K562 (cell line): ENCODE results near the gene LGR6. TPM values are rescaled to one million over a fixed set of nuclear protein-coding genes. Genes with fewer than 3 reads are reported as not detected.

Experiments
- ATF7 ChIP-seq: fragments of 450-650 bp; IDR thresholded peaks from 2 replicates; pipeline ENCODE4 v1.7.1; 2014; ENCODE audit warnings: mild to moderate bottlenecking, moderate library complexity
- GABPB2 ChIP-seq: fragments of 250-450 bp; sonication (Bioruptor Pico); conservative IDR thresholded peaks from 2 replicates; pipeline ENCODE4 v1.5.1; 2021; ENCODE audit warnings: mild to moderate bottlenecking
- HMG20A ChIP-seq: fragments of 450-650 bp; formaldehyde crosslinking; conservative IDR thresholded peaks from 2 replicates; pipeline ENCODE4 v1.4.0; 2020; ENCODE audit warnings: mild to moderate bottlenecking, mixed read lengths
- HNRNPLL ChIP-seq: fragments of 200-400 bp; formaldehyde crosslinking; IDR thresholded peaks from 2 replicates; pipeline ENCODE4 v1.6.1; 2017; ENCODE audit warnings: low read length, low read depth, mild to moderate bottlenecking; ENCODE audit not compliant: poor library complexity, severe bottlenecking
- POLR2AphosphoS2 ChIP-seq: IDR thresholded peaks from 2 replicates; pipeline ENCODE4 v1.6.1; 2012; ENCODE audit warnings: low read length, improper control_type of control experiment
- PRPF4 ChIP-seq: fragments of 200-400 bp; formaldehyde crosslinking; IDR thresholded peaks from one replicate; pipeline ENCODE4 v1.6.1; 2017; ENCODE audit warnings: low read length, low read depth, mild to moderate bottlenecking; ENCODE audit not compliant: insufficient read depth, poor library complexity, severe bottlenecking
- SREBF1 ChIP-seq: fragments of 150-350 bp; IDR thresholded peaks from 2 replicates; pipeline ENCODE4 v1.6.1; 2014; ENCODE audit warnings: antibody characterized with exemption, low read depth, low read length, borderline replicate concordance
- SREBF2 ChIP-seq: sonication (generic); formaldehyde crosslinking; IDR thresholded peaks from 2 replicates; pipeline ENCODE4 v1.4.0; 2020; ENCODE audit warnings: mild to moderate bottlenecking, missing genetic modification reagents
- ZBTB40 ChIP-seq, 2 experiments: fragments of 450-650 bp in 1 of 2; sonication (generic) in 1 of 2; formaldehyde crosslinking in 1 of 2; IDR thresholded peaks; 2 replicates each; pipeline versions ENCODE4 v1.7.1 to v1.9.0; 2016 to 2022; ENCODE audit warnings: inconsistent platforms in 1 of 2, mild to moderate bottlenecking in 1 of 2, missing genetic modification reagents in 1 of 2
- ZBTB7A ChIP-seq: IDR thresholded peaks from 2 replicates; pipeline ENCODE4 v1.6.1; 2011; ENCODE audit warnings: low read depth, mild to moderate bottlenecking, low read length, moderate library complexity, borderline replicate concordance; ENCODE audit not compliant: control insufficient read depth
- ZNF239 ChIP-seq: fragments of 250-450 bp; sonication (Bioruptor Pico); IDR thresholded peaks from 2 replicates; pipeline ENCODE4 v1.4.0; 2020; ENCODE audit warnings: mild to moderate bottlenecking
- ZNF668 ChIP-seq: fragments of 250-450 bp; sonication (Bioruptor Pico); IDR thresholded peaks from 2 replicates; pipeline ENCODE4 v1.8.0; 2022; ENCODE audit warnings: mild to moderate bottlenecking, inconsistent platforms
- ZNF696 ChIP-seq: fragments of 250-450 bp; sonication (Bioruptor Pico); conservative IDR thresholded peaks from 2 replicates; pipeline ENCODE4 v1.4.0; 2020; ENCODE audit warnings: mild to moderate bottlenecking, moderate library complexity
- ZNF75A ChIP-seq: fragments of 450-650 bp; formaldehyde crosslinking; IDR thresholded peaks from 2 replicates; pipeline ENCODE4 v1.4.0; 2020; ENCODE audit warnings: mild to moderate bottlenecking
- polyA plus RNA-seq, 8 experiments: library from polyadenylated mRNA; depleted of rRNA in 4 of 8; stranded (reverse) in 5 of 8; unstranded in 3 of 8; fragments of >200 nt; fragmentation: Nextera tagmentation in 2 of 8; fragmentation: Illumina TruSeq in 1 of 8; extraction: Ambion mirVana in 2 of 8; extraction: Trizol in 1 of 8; gene quantifications; 2 replicates each; pipeline versions ENCODE4 v1.2.1 to v1.2.3, GENCODE V29; 2011 to 2014; ENCODE audit warnings: inconsistent platforms in 1 of 8, missing spikeins in 1 of 8
- total RNA-seq, 7 experiments: library from RNA; depleted of rRNA in 6 of 7; stranded (reverse); fragments of >200 nt in 6 of 7; fragmentation: Illumina TruSeq in 2 of 7; extraction: Trizol in 2 of 7; gene quantifications; 2 replicates each; pipeline versions ENCODE4 v1.2.1 to v1.2.3, GENCODE V29; 2011 to 2021; ENCODE audit warnings: low replicate concordance in 1 of 7
- TF ChIP-seq, protein P1 (sequence below): IDR thresholded peaks from 3 replicates; pipeline ENCODE4 v1.6.1; 2011; ENCODE audit warnings: borderline replicate concordance, mild to moderate bottlenecking, moderate library complexity; ENCODE audit not compliant: insufficient read length; ENCODE audit errors: extremely low read depth

LGR6 gene
- total and polyA plus RNA-seq, 9 of the 15 experiments (the other 6 are each of a cell fraction or from before 2014, with no cell fraction given), result 0.01 to 0.54 (median 0.17) TPM; not detected in 1

- TF ChIP-seq ZBTB40 (IDR thresholded peaks at IDR 0.05), result no peak
- no peak for TF ChIP-seq ZBTB40 (CRISPR knock-in tag; IDR thresholded peaks at IDR 0.05)
- no peak for TF ChIP-seq GABPB2
- TF ChIP-seq POLR2AphosphoS2, result no peak
- no peak for TF ChIP-seq ZNF75A (CRISPR knock-in tag)
- no peak for TF ChIP-seq ZNF696 (CRISPR knock-in tag)
- peak; percentile 58 for TF ChIP-seq ATF7
- TF ChIP-seq HMG20A (CRISPR knock-in tag), result no peak
- TF ChIP-seq SREBF1, result no peak
- TF ChIP-seq SREBF2 (CRISPR knock-in tag), result no peak
- peak; percentile 21 for TF ChIP-seq HNRNPLL
- TF ChIP-seq, protein P1, sequence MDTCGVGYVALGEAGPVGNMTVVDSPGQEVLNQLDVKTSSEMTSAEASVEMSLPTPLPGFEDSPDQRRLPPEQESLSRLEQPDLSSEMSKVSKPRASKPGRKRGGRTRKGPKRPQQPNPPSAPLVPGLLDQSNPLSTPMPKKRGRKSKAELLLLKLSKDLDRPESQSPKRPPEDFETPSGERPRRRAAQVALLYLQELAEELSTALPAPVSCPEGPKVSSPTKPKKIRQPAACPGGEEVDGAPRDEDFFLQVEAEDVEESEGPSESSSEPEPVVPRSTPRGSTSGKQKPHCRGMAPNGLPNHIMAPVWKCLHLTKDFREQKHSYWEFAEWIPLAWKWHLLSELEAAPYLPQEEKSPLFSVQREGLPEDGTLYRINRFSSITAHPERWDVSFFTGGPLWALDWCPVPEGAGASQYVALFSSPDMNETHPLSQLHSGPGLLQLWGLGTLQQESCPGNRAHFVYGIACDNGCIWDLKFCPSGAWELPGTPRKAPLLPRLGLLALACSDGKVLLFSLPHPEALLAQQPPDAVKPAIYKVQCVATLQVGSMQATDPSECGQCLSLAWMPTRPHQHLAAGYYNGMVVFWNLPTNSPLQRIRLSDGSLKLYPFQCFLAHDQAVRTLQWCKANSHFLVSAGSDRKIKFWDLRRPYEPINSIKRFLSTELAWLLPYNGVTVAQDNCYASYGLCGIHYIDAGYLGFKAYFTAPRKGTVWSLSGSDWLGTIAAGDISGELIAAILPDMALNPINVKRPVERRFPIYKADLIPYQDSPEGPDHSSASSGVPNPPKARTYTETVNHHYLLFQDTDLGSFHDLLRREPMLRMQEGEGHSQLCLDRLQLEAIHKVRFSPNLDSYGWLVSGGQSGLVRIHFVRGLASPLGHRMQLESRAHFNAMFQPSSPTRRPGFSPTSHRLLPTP, result no peak
- no peak for TF ChIP-seq PRPF4
- TF ChIP-seq ZBTB7A, result peak; percentile 78; the same call in 1 of the 2 replicates
- no peak for TF ChIP-seq ZNF668
- TF ChIP-seq ZNF239 (CRISPR knock-in tag), result no peak
Observed at GRCh38 chr1:202165942-202166843, 27.4 kb upstream of the LGR6 start (continued).
